H9 (cell line): ENCODE data around the gene ANKIB1. TPM values are rescaled to one million over a fixed set of nuclear protein-coding genes. Genes with fewer than 3 reads are reported as not detected.

ENCODE experiments used
- DNase-seq: peaks from one replicate; pipeline ENCODE4 v3.0.0-alpha.2; 2017
- H2AFZ ChIP-seq: one replicate; pipeline ENCODE4 v1.6.1; 2013; ENCODE audit warnings: mild to moderate bottlenecking, low read length, control low read depth, moderate library complexity
- H2AK5ac ChIP-seq: 2 replicates; pipeline ENCODE4 v1.6.1; 2013; ENCODE audit warnings: low read length, control low read depth, mixed read lengths; ENCODE audit not compliant: insufficient read length
- H2BK120ac ChIP-seq: one replicate; pipeline ENCODE4 v1.6.1; 2013; ENCODE audit warnings: low read depth, mild to moderate bottlenecking, low read length, control low read depth, inconsistent platforms; ENCODE audit not compliant: poor library complexity, severe bottlenecking
- H2BK12ac ChIP-seq: 2 replicates; pipeline ENCODE4 v1.6.1; 2013; ENCODE audit warnings: low read length, control low read depth, mixed read lengths, low read depth; ENCODE audit not compliant: insufficient read length
- H2BK15ac ChIP-seq: 2 replicates; pipeline ENCODE4 v1.6.1; 2013; ENCODE audit warnings: low read depth, low read length, control low read depth
- H2BK20ac ChIP-seq: one replicate; pipeline ENCODE4 v1.6.1; 2013; ENCODE audit warnings: low read depth, mild to moderate bottlenecking, low read length, control low read depth, inconsistent platforms; ENCODE audit not compliant: poor library complexity, severe bottlenecking
- H2BK5ac ChIP-seq: 2 replicates; pipeline ENCODE4 v1.6.1; 2013; ENCODE audit warnings: low read length, control low read depth, mixed read lengths; ENCODE audit not compliant: insufficient read length
- H3K14ac ChIP-seq: 2 replicates; pipeline ENCODE4 v1.6.1; 2013; ENCODE audit warnings: low read length, control low read depth; ENCODE audit not compliant: insufficient read depth
- H3K18ac ChIP-seq: 2 replicates; pipeline ENCODE4 v1.6.1; 2013; ENCODE audit warnings: low read depth, mild to moderate bottlenecking, mixed read lengths, low read length, control low read depth; ENCODE audit not compliant: insufficient read length
- H3K23ac ChIP-seq: 2 replicates; pipeline ENCODE4 v1.6.1; 2013; ENCODE audit warnings: low read length, control low read depth, mixed read lengths, low read depth; ENCODE audit not compliant: insufficient read length
- H3K23me2 ChIP-seq: 2 replicates; pipeline ENCODE4 v1.6.1; 2013; ENCODE audit warnings: low read depth, mild to moderate bottlenecking, mixed read lengths, low read length, control low read depth; ENCODE audit not compliant: insufficient read length, poor library complexity, severe bottlenecking
- H3K27ac ChIP-seq: 2 replicates; pipeline ENCODE4 v1.5.1; 2013; ENCODE audit warnings: low read length, control low read depth, mixed read lengths, low read depth; ENCODE audit not compliant: insufficient read length
- H3K27me3 ChIP-seq: 2 replicates; pipeline ENCODE4 v1.6.1; 2013; ENCODE audit warnings: low read length, control low read depth, inconsistent platforms; ENCODE audit not compliant: insufficient read depth
- H3K4ac ChIP-seq: 2 replicates; pipeline ENCODE4 v1.6.1; 2013; ENCODE audit warnings: low read depth, mild to moderate bottlenecking, control low read depth, inconsistent platforms, low read length, moderate library complexity
- H3K4me1 ChIP-seq: 2 replicates; pipeline ENCODE4 v1.6.1; 2013; ENCODE audit warnings: low read length, control low read depth, inconsistent platforms; ENCODE audit not compliant: insufficient read depth
- H3K4me2 ChIP-seq: 2 replicates; pipeline ENCODE4 v1.6.1; 2013; ENCODE audit warnings: low read length, control low read depth, mixed read lengths; ENCODE audit not compliant: insufficient read length, insufficient read depth
- H3K56ac ChIP-seq: 2 replicates; pipeline ENCODE4 v1.6.1; 2013; ENCODE audit warnings: low read depth, mild to moderate bottlenecking, mixed read lengths, low read length, control low read depth; ENCODE audit not compliant: insufficient read length
- H3K79me1 ChIP-seq: 2 replicates; pipeline ENCODE4 v1.6.1; 2013; ENCODE audit warnings: low read depth, mild to moderate bottlenecking, moderate library complexity, low read length, control low read depth, inconsistent platforms; ENCODE audit not compliant: insufficient read depth, poor library complexity, severe bottlenecking
- H3K79me2 ChIP-seq: 2 replicates; pipeline ENCODE4 v1.6.1; 2013; ENCODE audit warnings: low read length, control low read depth, inconsistent platforms; ENCODE audit not compliant: insufficient read depth
- H3K9ac ChIP-seq: 2 replicates; pipeline ENCODE4 v1.6.1; 2013; ENCODE audit warnings: low read length, control low read depth, mixed read lengths; ENCODE audit not compliant: insufficient read length; ENCODE audit errors: extremely low read depth
- H3K9me3 ChIP-seq: one replicate; pipeline ENCODE4 v1.6.1; 2013; ENCODE audit warnings: low read depth, low read length, inconsistent platforms; ENCODE audit not compliant: control insufficient read depth
- H3T11ph ChIP-seq: one replicate; pipeline ENCODE4 v1.6.1; 2013; ENCODE audit warnings: mild to moderate bottlenecking, low read length, control low read depth, inconsistent platforms
- H4K20me1 ChIP-seq: one replicate; pipeline ENCODE4 v1.6.1; 2013; ENCODE audit not compliant: control insufficient read depth, insufficient read length, insufficient read depth
- H4K5ac ChIP-seq: 2 replicates; pipeline ENCODE4 v1.6.1; 2013; ENCODE audit warnings: low read depth, mild to moderate bottlenecking, mixed read lengths, low read length, control low read depth; ENCODE audit not compliant: insufficient read length
- H4K8ac ChIP-seq: replicated peaks from 2 replicates; pipeline ENCODE4 v1.6.1; 2013; ENCODE audit warnings: low read length, control low read depth, mixed read lengths, low read depth; ENCODE audit not compliant: insufficient read length
- H4K91ac ChIP-seq: 2 replicates; pipeline ENCODE4 v1.6.1; 2013; ENCODE audit warnings: low read depth, mild to moderate bottlenecking, moderate library complexity, mixed read lengths, low read length, control low read depth; ENCODE audit not compliant: insufficient read length
- H3K27ac Mint-ChIP-seq, 3 experiments: 2 replicates in 2 of 3; 3 replicates in 1 of 3; pipeline ENCODE4 v1.8.0; 2020 to 2021; ENCODE audit warnings: mixed read lengths in 3 of 3, mild to moderate bottlenecking in 1 of 3, moderate library complexity in 1 of 3
- H3K27me3 Mint-ChIP-seq: 2 replicates; pipeline ENCODE4 v1.8.0; 2021; ENCODE audit warnings: low read depth, mild to moderate bottlenecking, moderate library complexity, mixed read lengths
- H3K36me3 Mint-ChIP-seq, 3 experiments: 2 replicates in 2 of 3; 3 replicates in 1 of 3; pipeline ENCODE4 v1.8.0; 2020 to 2021; ENCODE audit warnings: low read depth in 3 of 3, mixed read lengths in 3 of 3; ENCODE audit not compliant: insufficient read depth in 1 of 3
- H3K4me1 Mint-ChIP-seq, 2 experiments: 2 replicates each; pipeline ENCODE4 v1.8.0; 2020; ENCODE audit warnings: mixed read lengths in 2 of 2
- H3K4me3 Mint-ChIP-seq, 2 experiments: 2 replicates in 1 of 2; 3 replicates in 1 of 2; pipeline ENCODE4 v1.8.0; 2020 to 2021; ENCODE audit warnings: mild to moderate bottlenecking in 2 of 2, mixed read lengths in 2 of 2, moderate library complexity in 1 of 2
- H3K9me3 Mint-ChIP-seq, 2 experiments: 2 replicates in 1 of 2; 3 replicates in 1 of 2; pipeline ENCODE4 v1.8.0; 2020; ENCODE audit warnings: mild to moderate bottlenecking in 2 of 2, mixed read lengths in 2 of 2, moderate library complexity in 1 of 2
- WGBS: extraction: QIAGEN DNeasy Blood & Tissue Kit; methylation state at CpG from one replicate; pipeline ENCODE4 v1.1.7; 2013; ENCODE audit warnings: missing lambda C conversion rate, low lambda C conversion rate, mixed read lengths; ENCODE audit not compliant: insufficient read length; ENCODE audit errors: extremely low coverage; 5-methylcytosine and 5-hydroxymethylcytosine counted together
- total RNA-seq: library from RNA; stranded (reverse); gene quantifications from 2 replicates; pipeline ENCODE4 v1.2.1, GENCODE V29; 2021
- TF ChIP-seq, protein P1 (sequence below): fragments of 200-600 bp; sonication (generic); conservative IDR thresholded peaks from 3 replicates; pipeline ENCODE4 v1.8.0; 2021; ENCODE audit warnings: antibody characterized with exemption, mild to moderate bottlenecking

The ANKIB1 gene
- total RNA-seq, 1 experiment from 2014 or later: 42.0 TPM

DNA sequence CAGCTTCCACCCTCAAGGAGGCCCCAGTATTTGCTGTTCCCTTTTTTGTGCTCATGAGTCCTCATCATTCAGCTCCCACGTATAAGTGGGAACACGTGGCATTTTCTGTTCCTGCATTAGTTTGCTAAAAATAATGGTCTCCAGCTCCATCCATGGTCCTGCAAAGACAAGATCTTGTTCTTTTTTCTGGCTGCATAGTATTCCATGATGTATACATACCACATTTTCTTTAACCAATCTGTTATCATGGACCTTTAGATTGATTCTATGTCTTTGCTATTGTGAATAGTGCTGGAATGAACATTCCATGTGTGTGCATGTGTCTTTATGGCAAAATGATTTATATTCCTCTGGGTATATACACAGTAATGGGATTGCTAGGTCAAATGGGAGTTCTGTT is 17.0 kb upstream of the ANKIB1 start:
- Histone ChIP-seq H3K4ac (no peak overlapping the region), H3K4me2 (no peak overlapping the region), H3K27me3 (no peaks in the 10 kb centered on the region), H2BK12ac (no peak overlapping the region), H2BK15ac (no peak overlapping the region), H2BK20ac (no peak overlapping the region), H2AK5ac (no peak overlapping the region), H3K18ac (no peak overlapping the region), H2AFZ (no peak overlapping the region), H3K4me1 (no peaks in the 10 kb centered on the region), H3K14ac (no peak overlapping the region), H3K79me2 (no peaks in the 10 kb centered on the region), H3K79me1 (no peaks in the 10 kb centered on the region), H3K9me3 (no peaks in the 10 kb centered on the region), H3K27ac (no peak overlapping the region), H3K23ac (no peak overlapping the region), H3K56ac (no peak overlapping the region), H3K23me2 (no peaks in the 10 kb centered on the region), H2BK120ac (no peak overlapping the region), H4K91ac (no peak overlapping the region), H4K20me1 (no peaks in the 10 kb centered on the region), H2BK5ac (no peak overlapping the region), H3T11ph (no peak overlapping the region), H4K8ac (no peak overlapping the region), H4K5ac (no peak overlapping the region), H3K9ac (no peak overlapping the region)
- H3K4me3 Mint-ChIP-seq: no peak overlapping the region
- no peaks in the 10 kb centered on the region for H3K27me3 Mint-ChIP-seq
- no CpG with 5 or more reads among the region's 2 CpGs for WGBS
- DNase-seq: no peak
- no peaks in the 10 kb centered on the region for H3K4me1 Mint-ChIP-seq
- H3K9me3 Mint-ChIP-seq: peaks cover 0 to 3% of the 10 kb centered on the region in 2 experiments; a peak in 1 of 5 replicates
- TF ChIP-seq, protein P1, sequence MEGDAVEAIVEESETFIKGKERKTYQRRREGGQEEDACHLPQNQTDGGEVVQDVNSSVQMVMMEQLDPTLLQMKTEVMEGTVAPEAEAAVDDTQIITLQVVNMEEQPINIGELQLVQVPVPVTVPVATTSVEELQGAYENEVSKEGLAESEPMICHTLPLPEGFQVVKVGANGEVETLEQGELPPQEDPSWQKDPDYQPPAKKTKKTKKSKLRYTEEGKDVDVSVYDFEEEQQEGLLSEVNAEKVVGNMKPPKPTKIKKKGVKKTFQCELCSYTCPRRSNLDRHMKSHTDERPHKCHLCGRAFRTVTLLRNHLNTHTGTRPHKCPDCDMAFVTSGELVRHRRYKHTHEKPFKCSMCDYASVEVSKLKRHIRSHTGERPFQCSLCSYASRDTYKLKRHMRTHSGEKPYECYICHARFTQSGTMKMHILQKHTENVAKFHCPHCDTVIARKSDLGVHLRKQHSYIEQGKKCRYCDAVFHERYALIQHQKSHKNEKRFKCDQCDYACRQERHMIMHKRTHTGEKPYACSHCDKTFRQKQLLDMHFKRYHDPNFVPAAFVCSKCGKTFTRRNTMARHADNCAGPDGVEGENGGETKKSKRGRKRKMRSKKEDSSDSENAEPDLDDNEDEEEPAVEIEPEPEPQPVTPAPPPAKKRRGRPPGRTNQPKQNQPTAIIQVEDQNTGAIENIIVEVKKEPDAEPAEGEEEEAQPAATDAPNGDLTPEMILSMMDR: no peak
- no peak overlapping the region for H3K27ac Mint-ChIP-seq
- H3K36me3 Mint-ChIP-seq: peaks cover 39 to 69% (median 62%) of the 10 kb centered on the region in 3 experiments; a peak in 6 of 7 replicates
